ENCODE measurements around the gene HIGD2A.

The HIGD2A gene

GRCh38 chr5:176436656-176437055, 48.1 kb downstream of the HIGD2A start:
- in situ Hi-C loops (cut with HindIII; ENCODE audit: low sequenced_read_pairs), result no loop called here
- TF ChIP-seq, protein P1, sequence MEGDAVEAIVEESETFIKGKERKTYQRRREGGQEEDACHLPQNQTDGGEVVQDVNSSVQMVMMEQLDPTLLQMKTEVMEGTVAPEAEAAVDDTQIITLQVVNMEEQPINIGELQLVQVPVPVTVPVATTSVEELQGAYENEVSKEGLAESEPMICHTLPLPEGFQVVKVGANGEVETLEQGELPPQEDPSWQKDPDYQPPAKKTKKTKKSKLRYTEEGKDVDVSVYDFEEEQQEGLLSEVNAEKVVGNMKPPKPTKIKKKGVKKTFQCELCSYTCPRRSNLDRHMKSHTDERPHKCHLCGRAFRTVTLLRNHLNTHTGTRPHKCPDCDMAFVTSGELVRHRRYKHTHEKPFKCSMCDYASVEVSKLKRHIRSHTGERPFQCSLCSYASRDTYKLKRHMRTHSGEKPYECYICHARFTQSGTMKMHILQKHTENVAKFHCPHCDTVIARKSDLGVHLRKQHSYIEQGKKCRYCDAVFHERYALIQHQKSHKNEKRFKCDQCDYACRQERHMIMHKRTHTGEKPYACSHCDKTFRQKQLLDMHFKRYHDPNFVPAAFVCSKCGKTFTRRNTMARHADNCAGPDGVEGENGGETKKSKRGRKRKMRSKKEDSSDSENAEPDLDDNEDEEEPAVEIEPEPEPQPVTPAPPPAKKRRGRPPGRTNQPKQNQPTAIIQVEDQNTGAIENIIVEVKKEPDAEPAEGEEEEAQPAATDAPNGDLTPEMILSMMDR (IDR thresholded peaks at IDR 0.05; ENCODE audit: low read depth, low read length, missing control alignments), result no peak
- no peak overlapping the region for H3K4me3 ChIP-seq (ENCODE audit: low read depth, low read length)
- no peak for DNase-seq (ENCODE audit: low read depth)

GRCh38 chr5:176438959-176439757, 50.6 kb downstream of the HIGD2A start:
- in situ Hi-C loops (cut with HindIII; ENCODE audit: low sequenced_read_pairs), result no loop called here
- H3K4me3 ChIP-seq (ENCODE audit: low read depth, low read length), result no peak overlapping the region

More at GRCh38 chr5:176438959-176439757, 50.6 kb downstream of the HIGD2A start:
- DNase-seq (ENCODE audit: low read depth), result peak; percentile 43
- TF ChIP-seq, protein P1 (IDR thresholded peaks at IDR 0.05; ENCODE audit: low read depth, low read length, missing control alignments), result no peak

Measured in astrocyte of the cerebellum (primary cell).